Keratinocyte (primary cell): ENCODE data around the gene RPS19BP1. TPM values are rescaled to one million over a fixed set of nuclear protein-coding genes. Genes with fewer than 3 reads are reported as not detected.

Experiments
- DNase-seq: peaks from one replicate; pipeline ENCODE4 v3.0.0-alpha.2; 2011; ENCODE audit warnings: low read depth, missing footprints, low spot score
- FAIRE-seq: peaks from 2 replicates; lab custom pipeline; 2011; peaks lifted over from hg19 to GRCh38; lab: Jason Lieb, UNC
- H2AFZ ChIP-seq: 2 replicates; pipeline ENCODE4 v1.6.0; 2012; ENCODE audit warnings: low read length, control low read depth, inconsistent platforms; ENCODE audit not compliant: control insufficient read depth
- H3K27ac ChIP-seq: 2 replicates; pipeline ENCODE4 v1.5.1; 2011; ENCODE audit warnings: low read length; ENCODE audit not compliant: control insufficient read depth, insufficient read depth
- H3K27me3 ChIP-seq: 3 replicates; pipeline ENCODE4 v1.6.0; 2011; ENCODE audit warnings: low read length; ENCODE audit not compliant: control insufficient read depth, insufficient read depth; ENCODE audit errors: extremely low read depth
- H3K36me3 ChIP-seq, 2 experiments: 2 replicates in 1 of 2; 3 replicates in 1 of 2; pipeline ENCODE4 v1.5.1; 2011; ENCODE audit warnings: low read length in 2 of 2, mild to moderate bottlenecking in 1 of 2; ENCODE audit not compliant: control insufficient read depth in 2 of 2, insufficient read depth in 2 of 2; ENCODE audit errors: extremely low read depth in 1 of 2
- H3K4me1 ChIP-seq: 3 replicates; pipeline ENCODE4 v1.5.1; 2011; ENCODE audit warnings: low read length; ENCODE audit not compliant: control insufficient read depth, insufficient read depth; ENCODE audit errors: extremely low read depth
- H3K4me2 ChIP-seq: 3 replicates; pipeline ENCODE4 v1.6.0; 2011; ENCODE audit warnings: low read depth, low read length; ENCODE audit not compliant: control insufficient read depth, insufficient read depth; ENCODE audit errors: extremely low read depth
- H3K4me3 ChIP-seq, 3 experiments: fragments of 200-600 bp in 1 of 3; sonication (generic) in 1 of 3; 2 replicates in 2 of 3; 3 replicates in 1 of 3; pipeline ENCODE4 v1.5.1; 2011 to 2016; ENCODE audit warnings: low read length in 3 of 3, mild to moderate bottlenecking in 3 of 3, control low read depth in 2 of 3, inconsistent platforms in 1 of 3, low read depth in 1 of 3, mixed read lengths in 1 of 3, mixed run types in 1 of 3, moderate library complexity in 1 of 3; ENCODE audit not compliant: control insufficient read depth in 2 of 3, insufficient read depth in 2 of 3; ENCODE audit errors: extremely low read depth in 1 of 3
- H3K79me2 ChIP-seq: 2 replicates; pipeline ENCODE4 v1.6.0; 2012; ENCODE audit warnings: low read length; ENCODE audit not compliant: control insufficient read depth, insufficient read depth
- H3K9ac ChIP-seq: 3 replicates; pipeline ENCODE4 v1.6.0; 2011; ENCODE audit warnings: low read length; ENCODE audit not compliant: control insufficient read depth, insufficient read depth; ENCODE audit errors: extremely low read depth
- H3K9me1 ChIP-seq: 3 replicates; pipeline ENCODE4 v1.6.0; 2011; ENCODE audit warnings: low read length; ENCODE audit not compliant: control insufficient read depth, insufficient read depth; ENCODE audit errors: extremely low read depth
- H3K9me3 ChIP-seq: 2 replicates; pipeline ENCODE4 v1.5.1; 2012; ENCODE audit warnings: low read depth, low read length; ENCODE audit not compliant: control insufficient read depth
- H4K20me1 ChIP-seq: 3 replicates; pipeline ENCODE4 v1.6.0; 2011; ENCODE audit warnings: low read length; ENCODE audit not compliant: control insufficient read depth, insufficient read depth; ENCODE audit errors: extremely low read depth
- CTCF ChIP-seq, 3 experiments: IDR thresholded peaks in 1 of 3; conservative IDR thresholded peaks in 1 of 3; optimal IDR thresholded peaks in 1 of 3; 2 replicates in 2 of 3; 3 replicates in 1 of 3; pipeline versions ENCODE3 to v1.5.1; 2011; ENCODE audit warnings: low read length in 3 of 3, mild to moderate bottlenecking in 3 of 3, moderate library complexity in 2 of 3, control low read depth in 1 of 3, inconsistent platforms in 1 of 3; ENCODE audit not compliant: insufficient read depth in 2 of 3; ENCODE audit errors: extremely low read depth in 1 of 3
- EZH2 ChIP-seq: IDR thresholded peaks from one replicate; pipeline ENCODE4 v1.6.1; 2012; ENCODE audit warnings: inconsistent platforms, mild to moderate bottlenecking, low read length, moderate library complexity
- dilution Hi-C: fragments of 300-500 bp; cut with MboI; formaldehyde crosslinking; loops from one replicate; pipeline ENCODE4 v1.7.0; 2020; ENCODE audit warnings: low sequenced_read_pairs; ENCODE audit not compliant: extremely low pct_ligation_motif_present
- polyA plus RNA-seq, 5 experiments: library from polyadenylated mRNA; depleted of rRNA in 3 of 5; stranded (reverse) in 3 of 5; stranded (forward) in 1 of 5; unstranded in 1 of 5; fragments of >200 nt; gene quantifications; 1 replicate in 1 of 5; 2 replicates in 3 of 5; 3 replicates in 1 of 5; pipeline versions ENCODE4 v1.2.1 to v1.2.3, GENCODE V29; 2011 to 2012; ENCODE audit warnings: missing spikeins in 2 of 5, low read depth in 1 of 5, low replicate concordance in 1 of 5

RPS19BP1 gene
- polyA plus RNA-seq, 1 donor (not counting 4 experiments of a cell fraction or from before 2014, with no cell fraction given) = 67.3 TPM

GRCh38 chr22:39569066-39569465 is 36.5 kb upstream of the RPS19BP1 start:
- FAIRE-seq (no peak), DNase-seq (no peak)
- Histone ChIP-seq H2AFZ (no peak overlapping the region), H3K36me3 (no peaks in the 10 kb centered on the region), H3K4me1 (peaks cover 14% of the 10 kb centered on the region), H3K27ac (no peak overlapping the region), H3K4me2 (no peak overlapping the region), H3K9me1 (no peaks in the 10 kb centered on the region), H3K4me3 (no peak overlapping the region), H3K9ac (no peak overlapping the region), H3K79me2 (no peaks in the 10 kb centered on the region), H3K9me3 (peaks cover 3% of the 10 kb centered on the region), H3K27me3 (peaks cover 7% of the 10 kb centered on the region), H4K20me1 (no peaks in the 10 kb centered on the region)
- TF ChIP-seq EZH2 (no peak), CTCF (optimal IDR thresholded peaks at IDR 0.05 in 1 of 3, IDR thresholded peaks at IDR 0.05 in 1 of 3, conservative IDR thresholded peaks at IDR 0.05 in 1 of 3; ENCODE audit: extremely low read depth in 1 of 3, insufficient read depth in 2 of 3, low read length in 3 of 3) (no peak)
- dilution Hi-C loops = no loop called here

GRCh38 chr22:39568278-39568981 is 35.9 kb upstream of the RPS19BP1 start:
- Histone ChIP-seq H3K9me1 (no peaks in the 10 kb centered on the region), H3K36me3 (no peaks in the 10 kb centered on the region), H3K27me3 (peaks cover 7% of the 10 kb centered on the region), H3K9me3 (peaks cover 3% of the 10 kb centered on the region), H2AFZ (no peak overlapping the region), H3K4me3 (no peak overlapping the region), H3K4me2 (no peak overlapping the region), H4K20me1 (no peaks in the 10 kb centered on the region), H3K4me1 (peaks cover 14% of the 10 kb centered on the region), H3K27ac (no peak overlapping the region), H3K79me2 (no peaks in the 10 kb centered on the region), H3K9ac (no peak overlapping the region)
- FAIRE-seq = no peak
- TF ChIP-seq CTCF (optimal IDR thresholded peaks at IDR 0.05 in 1 of 3, IDR thresholded peaks at IDR 0.05 in 1 of 3, conservative IDR thresholded peaks at IDR 0.05 in 1 of 3; ENCODE audit: extremely low read depth in 1 of 3, insufficient read depth in 2 of 3, low read length in 3 of 3) = no peak
- no peak for TF ChIP-seq EZH2
- DNase-seq = no peak
- dilution Hi-C loops = no loop called here
